HepG2 (cell line): ENCODE results near the gene ZNF648. TPM values are rescaled to one million over a fixed set of nuclear protein-coding genes. Genes with fewer than 3 reads are reported as not detected.

ENCODE experiments used
- DMTF1 ChIP-seq: sonication (generic); formaldehyde crosslinking; IDR thresholded peaks from 2 replicates; pipeline ENCODE4 v1.4.0; 2020; ENCODE audit warnings: mild to moderate bottlenecking, missing genetic modification reagents
- ELF3 ChIP-seq: IDR thresholded peaks from 2 replicates; pipeline ENCODE4 v1.6.1; 2016; ENCODE audit warnings: missing genetic modification reagents, missing compliant biosample characterization
- GRHL1 ChIP-seq: sonication (generic); formaldehyde crosslinking; conservative IDR thresholded peaks from 2 replicates; pipeline ENCODE4 v1.8.0; 2022; ENCODE audit warnings: missing genetic modification reagents
- HMG20B ChIP-seq: conservative IDR thresholded peaks from 2 replicates; pipeline ENCODE4 v1.6.1; 2016; ENCODE audit warnings: missing genetic modification reagents, missing compliant biosample characterization
- MXD1 ChIP-seq: sonication (generic); formaldehyde crosslinking; IDR thresholded peaks from 2 replicates; pipeline ENCODE4 v1.4.0; 2020; ENCODE audit warnings: mild to moderate bottlenecking, missing genetic modification reagents
- NR0B2 ChIP-seq: sonication (generic); formaldehyde crosslinking; IDR thresholded peaks from 2 replicates; pipeline ENCODE4 v1.4.0; 2020; ENCODE audit warnings: mild to moderate bottlenecking, missing genetic modification reagents
- POLR2AphosphoS5 ChIP-seq: IDR thresholded peaks from 2 replicates; pipeline ENCODE4 v1.6.1; 2012; ENCODE audit warnings: low read depth, low read length
- SRSF4 ChIP-seq: fragments of 200-400 bp; formaldehyde crosslinking; IDR thresholded peaks from one replicate; pipeline ENCODE4 v1.6.1; 2018; ENCODE audit warnings: mild to moderate bottlenecking, low read depth, low read length, moderate library complexity; ENCODE audit not compliant: poor library complexity, severe bottlenecking
- ZBTB25 ChIP-seq: IDR thresholded peaks from 2 replicates; pipeline ENCODE4 v1.6.1; 2018; ENCODE audit warnings: missing genetic modification reagents
- ZMAT3 ChIP-seq: sonication (generic); formaldehyde crosslinking; conservative IDR thresholded peaks from 2 replicates; pipeline ENCODE4 v1.7.0; 2021; ENCODE audit warnings: missing genetic modification reagents
- ZNF142 ChIP-seq: sonication (generic); formaldehyde crosslinking; IDR thresholded peaks from 2 replicates; pipeline ENCODE4 v1.4.0; 2020; ENCODE audit warnings: missing genetic modification reagents
- ZNF317 ChIP-seq: sonication (generic); formaldehyde crosslinking; IDR thresholded peaks from 2 replicates; pipeline ENCODE4 v1.5.0; 2020; ENCODE audit warnings: mild to moderate bottlenecking, missing genetic modification reagents
- ZNF879 ChIP-seq: sonication (generic); formaldehyde crosslinking; IDR thresholded peaks from 2 replicates; pipeline ENCODE4 v1.8.1; 2023; ENCODE audit warnings: missing genetic modification reagents
- ZSCAN29 ChIP-seq: sonication (generic); formaldehyde crosslinking; conservative IDR thresholded peaks from 2 replicates; pipeline ENCODE4 v1.4.0; 2020; ENCODE audit warnings: mild to moderate bottlenecking, missing genetic modification reagents
- polyA plus RNA-seq, 8 experiments: library from polyadenylated mRNA; depleted of rRNA in 3 of 8; stranded (reverse) in 7 of 8; unstranded in 1 of 8; fragments of >200 nt; fragmentation: Illumina TruSeq in 4 of 8; extraction: Trizol in 4 of 8; gene quantifications; 2 replicates each; pipeline versions ENCODE4 v1.2.1 to v1.2.3, GENCODE V29; 2011 to 2016; ENCODE audit warnings: low read depth in 4 of 8, missing spikeins in 1 of 8, mixed read lengths in 1 of 8; ENCODE audit not compliant: insufficient read depth in 1 of 8
- total RNA-seq, 5 experiments: library from RNA; depleted of rRNA; stranded (reverse); fragments of >200 nt; fragmentation: Illumina TruSeq; extraction: Trizol; gene quantifications; 2 replicates each; pipeline ENCODE4 v1.2.3, GENCODE V29; 2016; ENCODE audit warnings: low read depth in 1 of 5

The ZNF648 gene
- total and polyA plus RNA-seq, 2 of the 13 experiments (the other 11 are each of a cell fraction or from before 2014, with no cell fraction given): 0.13 to 0.37 TPM

- TF ChIP-seq ZNF142 (CRISPR knock-in tag) (peak; percentile 99), DMTF1 (CRISPR knock-in tag) (no peak), MXD1 (CRISPR knock-in tag) (no peak; the same call in none of the 2 replicates), ELF3 (CRISPR knock-in tag) (peak; percentile 31), ZNF879 (CRISPR knock-in tag) (0 out of 2 replicates have a peak, but pooled peaks have one; percentile 58), ZSCAN29 (CRISPR knock-in tag) (peak; percentile 50), ZNF317 (CRISPR knock-in tag) (peak; percentile 67; the same call in 1 of the 2 replicates), ZMAT3 (CRISPR knock-in tag) (0 out of 2 replicates have a peak, but pooled peaks have one; percentile 30), POLR2AphosphoS5 (peak; percentile 77), GRHL1 (CRISPR knock-in tag) (no peak), HMG20B (CRISPR knock-in tag) (0 out of 2 replicates have a peak, but pooled peaks have one; percentile 18), SRSF4 (no peak), NR0B2 (CRISPR knock-in tag) (0 out of 2 replicates have a peak, but pooled peaks have one; percentile 29), ZBTB25 (peak; percentile 33; the same call in 1 of the 2 replicates)
Measured at GRCh38 chr1:182029379-182030331, 31.9 kb downstream of the ZNF648 start (continued).
